ENCODE data around the gene NID1. TPM values are rescaled to one million over a fixed set of nuclear protein-coding genes. Genes with fewer than 3 reads are reported as not detected.

NID1 gene
- total RNA-seq, 2 experiments from 2014 or later, result not detected

DNA sequence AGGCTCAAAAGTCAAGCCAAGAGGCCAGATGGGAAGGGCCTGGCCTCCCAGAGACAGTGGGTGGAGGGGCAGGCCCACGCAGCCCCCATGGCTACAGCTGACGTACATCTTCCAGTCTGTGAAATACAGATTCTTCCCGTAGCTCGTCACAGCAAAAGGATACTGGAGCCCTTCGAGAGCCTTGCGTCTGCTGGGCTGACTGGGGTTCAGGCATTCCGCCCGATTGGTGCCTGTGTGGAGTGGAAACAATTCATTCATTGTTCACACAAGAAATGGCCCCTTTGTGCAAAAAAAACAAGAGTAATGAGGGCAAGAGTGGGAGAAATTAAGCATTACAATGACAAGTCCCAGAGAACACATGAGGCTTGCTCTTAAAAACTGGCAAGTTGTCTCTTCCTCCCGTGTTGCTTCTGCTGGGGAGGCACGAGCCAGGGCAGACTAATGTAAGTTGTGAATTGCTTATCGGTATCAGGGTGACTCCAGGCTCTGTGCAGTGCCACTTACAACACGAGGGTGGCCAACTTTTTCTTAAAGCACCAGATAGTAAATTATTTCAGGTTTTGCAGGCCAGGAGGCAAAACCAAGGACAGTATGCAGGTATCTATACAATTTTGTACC is 85.1 kb downstream of the NID1 start:
- CTCF ChIA-PET (ENCODE audit: unreplicated experiment), result no interaction called here

DNA sequence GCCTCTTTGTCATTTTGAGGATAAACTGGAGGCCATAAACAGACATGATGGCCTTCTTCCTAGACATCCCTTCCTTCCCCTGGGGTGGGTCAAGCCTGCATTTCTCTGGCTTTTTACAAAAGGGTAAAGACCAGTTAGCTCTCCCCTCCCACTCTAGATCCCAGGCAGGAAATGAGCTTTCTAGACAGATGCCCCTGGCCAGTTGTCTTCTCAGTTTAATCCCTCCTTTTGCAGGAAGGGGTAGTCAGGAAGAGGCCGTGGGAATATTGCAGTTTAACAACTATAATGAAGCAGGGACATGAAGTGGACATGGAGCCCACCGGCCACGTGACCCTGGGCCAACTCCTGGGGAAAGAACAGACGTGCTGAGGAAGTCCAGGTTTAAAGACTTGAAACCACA is 85.7 kb downstream of the NID1 start:
- Histone ChIP-seq H2AFZ (ENCODE audit: low read length) (no peak overlapping the region), H3K79me2 (ENCODE audit: insufficient read depth, low read depth, low read length) (no peaks in the 10 kb centered on the region), H3K9me3 (ENCODE audit: low read length) (no peaks in the 10 kb centered on the region), H3K9me2 (ENCODE audit: insufficient read depth, low read length) (no peaks in the 10 kb centered on the region), H3K4me1 (ENCODE audit: insufficient read depth, low read length, poor library complexity, severe bottlenecking) (no peaks in the 10 kb centered on the region), H3K36me3 (ENCODE audit: insufficient read depth, low read length) (no peaks in the 10 kb centered on the region), H4K20me1 (ENCODE audit: insufficient read depth, low read length) (no peaks in the 10 kb centered on the region), H3K27ac (ENCODE audit: low read depth, low read length, poor library complexity, severe bottlenecking) (no peak overlapping the region), H3K4me3 (ENCODE audit: low read depth, low read length, poor library complexity, severe bottlenecking) (no peak overlapping the region), H3K4me2 (ENCODE audit: low read length) (no peak overlapping the region)
- intact Hi-C loops (cut with micrococcal nuclease; ENCODE audit: unreplicated experiment), result no loop called here
- POLR2A ChIA-PET, result interaction anchor here (0.7 kb wide), 1 partner anchor 818 kb away, joined by 3 read pairs; no protein-coding TSS in a partner anchor
- BruUV-seq (replicated peaks), result no TSS peak
- no peak for DNase-seq (ENCODE audit: low spot score)
- TF ChIP-seq EZH2phosphoT487 (IDR thresholded peaks at IDR 0.05; ENCODE audit: borderline replicate concordance, low read depth, low read length), result no peak
- TF ChIP-seq, protein P1, sequence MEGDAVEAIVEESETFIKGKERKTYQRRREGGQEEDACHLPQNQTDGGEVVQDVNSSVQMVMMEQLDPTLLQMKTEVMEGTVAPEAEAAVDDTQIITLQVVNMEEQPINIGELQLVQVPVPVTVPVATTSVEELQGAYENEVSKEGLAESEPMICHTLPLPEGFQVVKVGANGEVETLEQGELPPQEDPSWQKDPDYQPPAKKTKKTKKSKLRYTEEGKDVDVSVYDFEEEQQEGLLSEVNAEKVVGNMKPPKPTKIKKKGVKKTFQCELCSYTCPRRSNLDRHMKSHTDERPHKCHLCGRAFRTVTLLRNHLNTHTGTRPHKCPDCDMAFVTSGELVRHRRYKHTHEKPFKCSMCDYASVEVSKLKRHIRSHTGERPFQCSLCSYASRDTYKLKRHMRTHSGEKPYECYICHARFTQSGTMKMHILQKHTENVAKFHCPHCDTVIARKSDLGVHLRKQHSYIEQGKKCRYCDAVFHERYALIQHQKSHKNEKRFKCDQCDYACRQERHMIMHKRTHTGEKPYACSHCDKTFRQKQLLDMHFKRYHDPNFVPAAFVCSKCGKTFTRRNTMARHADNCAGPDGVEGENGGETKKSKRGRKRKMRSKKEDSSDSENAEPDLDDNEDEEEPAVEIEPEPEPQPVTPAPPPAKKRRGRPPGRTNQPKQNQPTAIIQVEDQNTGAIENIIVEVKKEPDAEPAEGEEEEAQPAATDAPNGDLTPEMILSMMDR (conservative IDR thresholded peaks at IDR 0.05; ENCODE audit: low read length), result no peak
- CTCF ChIA-PET (ENCODE audit: unreplicated experiment), result no interaction called here

More for the DNA sequence above, 85.1 kb downstream of the NID1 start:
- Histone ChIP-seq H3K4me1 (ENCODE audit: insufficient read depth, low read length, poor library complexity, severe bottlenecking) (no peaks in the 10 kb centered on the region), H3K79me2 (ENCODE audit: insufficient read depth, low read depth, low read length) (no peaks in the 10 kb centered on the region), H2AFZ (ENCODE audit: low read length) (no peak overlapping the region), H4K20me1 (ENCODE audit: insufficient read depth, low read length) (no peaks in the 10 kb centered on the region), H3K27ac (ENCODE audit: low read depth, low read length, poor library complexity, severe bottlenecking) (no peak overlapping the region), H3K36me3 (ENCODE audit: insufficient read depth, low read length) (no peaks in the 10 kb centered on the region), H3K9me3 (ENCODE audit: low read length) (no peaks in the 10 kb centered on the region), H3K9me2 (ENCODE audit: insufficient read depth, low read length) (no peaks in the 10 kb centered on the region), H3K4me3 (ENCODE audit: low read depth, low read length, poor library complexity, severe bottlenecking) (no peak overlapping the region), H3K4me2 (ENCODE audit: low read length) (no peak overlapping the region)
- no peak for TF ChIP-seq EZH2phosphoT487 (IDR thresholded peaks at IDR 0.05; ENCODE audit: borderline replicate concordance, low read depth, low read length)
- TF ChIP-seq, protein P1 (conservative IDR thresholded peaks at IDR 0.05; ENCODE audit: low read length), result no peak
- intact Hi-C loops (cut with micrococcal nuclease; ENCODE audit: unreplicated experiment), result no loop called here
- no TSS peak for BruUV-seq (replicated peaks)
- POLR2A ChIA-PET, result no interaction called here
- DNase-seq (ENCODE audit: low spot score), result no peak

DNA sequence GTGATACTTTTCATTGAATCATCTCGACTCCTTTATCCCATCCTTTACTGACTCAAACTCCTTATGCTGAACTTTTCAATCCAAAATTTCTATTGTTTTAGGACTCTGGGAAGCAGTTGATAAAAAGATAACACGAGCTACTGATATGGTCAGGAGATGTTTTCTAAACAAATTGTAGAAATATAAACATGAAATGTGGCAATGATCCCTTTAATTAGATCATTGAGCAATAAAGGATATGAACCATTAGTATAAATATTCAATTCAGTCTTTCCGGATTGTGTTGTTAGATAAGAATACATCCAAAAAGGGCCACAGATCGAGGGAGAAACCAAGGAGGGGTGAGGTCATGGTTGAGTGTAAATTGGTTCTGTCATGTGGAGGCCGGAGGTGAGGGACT is 88.4 kb downstream of the NID1 start:
- Histone ChIP-seq H3K9me2 (ENCODE audit: insufficient read depth, low read length) (no peaks in the 10 kb centered on the region), H3K79me2 (ENCODE audit: insufficient read depth, low read depth, low read length) (no peaks in the 10 kb centered on the region), H3K9me3 (ENCODE audit: low read length) (no peaks in the 10 kb centered on the region), H3K4me3 (ENCODE audit: low read depth, low read length, poor library complexity, severe bottlenecking) (no peak overlapping the region), H4K20me1 (ENCODE audit: insufficient read depth, low read length) (no peaks in the 10 kb centered on the region), H2AFZ (ENCODE audit: low read length) (no peak overlapping the region), H3K4me1 (ENCODE audit: insufficient read depth, low read length, poor library complexity, severe bottlenecking) (peaks cover 7% of the 10 kb centered on the region), H3K4me2 (ENCODE audit: low read length) (no peak overlapping the region), H3K27ac (ENCODE audit: low read depth, low read length, poor library complexity, severe bottlenecking) (no peak overlapping the region), H3K36me3 (ENCODE audit: insufficient read depth, low read length) (no peaks in the 10 kb centered on the region)
- CTCF ChIA-PET (ENCODE audit: unreplicated experiment), result no interaction called here
- BruUV-seq (replicated peaks), result no TSS peak
- no peak for TF ChIP-seq EZH2phosphoT487 (IDR thresholded peaks at IDR 0.05; ENCODE audit: borderline replicate concordance, low read depth, low read length)
- TF ChIP-seq, protein P1 (conservative IDR thresholded peaks at IDR 0.05; ENCODE audit: low read length), result no peak
- POLR2A ChIA-PET, result no interaction called here
- intact Hi-C loops (cut with micrococcal nuclease; ENCODE audit: unreplicated experiment), result no loop called here
- no peak for DNase-seq (ENCODE audit: low spot score)

Measured in OCI-LY7 (cell line).